Glomerular visceral epithelial cell (primary cell): ENCODE results near the gene TEKTIP1.

Experiments
- DNase-seq: peaks from one replicate; pipeline ENCODE4 v3.0.0-alpha.2; 2016; ENCODE audit errors: extremely low spot score

The TEKTIP1 gene

GRCh38 chr19:3585301-3586126 is 46.5 kb downstream of the TEKTIP1 start, which contains the start of gene GIPC3:
Gene GIPC3, plus strand, starts transcription at chr19:3585478. Its CDS starts 120 bp downstream, at chr19:3585598.
- DNase-seq: no peak

- no peak for DNase-seq
Observed at GRCh38 chr19:3586127-3586626, 47.2 kb downstream of the TEKTIP1 start.

- DNase-seq: no peak
Observed at GRCh38 chr19:3586707-3587346, 47.9 kb downstream of the TEKTIP1 start.

- DNase-seq: no peak
Observed at GRCh38 chr19:3589439-3589838, 50.5 kb downstream of the TEKTIP1 start.

GRCh38 chr19:3589949-3590348 is 51.0 kb downstream of the TEKTIP1 start:
- no peak for DNase-seq

- no peak for DNase-seq
Observed at GRCh38 chr19:3590991-3591659, 52.2 kb downstream of the TEKTIP1 start.

- DNase-seq: no peak
Observed at GRCh38 chr19:3591876-3592613, 53.1 kb downstream of the TEKTIP1 start.

- DNase-seq: no peak
Observed at GRCh38 chr19:3593156-3593555, 54.2 kb downstream of the TEKTIP1 start.
